ENCODE results near the gene TRPM3. TPM values are rescaled to one million over a fixed set of nuclear protein-coding genes. Genes with fewer than 3 reads are reported as not detected.
A peak's percentile ranks its signal among the peaks of the same experiment; 100 is the strongest.

TRPM3 gene
- total RNA-seq, 1 donor from 2014 or later: 0.15 TPM

DNA sequence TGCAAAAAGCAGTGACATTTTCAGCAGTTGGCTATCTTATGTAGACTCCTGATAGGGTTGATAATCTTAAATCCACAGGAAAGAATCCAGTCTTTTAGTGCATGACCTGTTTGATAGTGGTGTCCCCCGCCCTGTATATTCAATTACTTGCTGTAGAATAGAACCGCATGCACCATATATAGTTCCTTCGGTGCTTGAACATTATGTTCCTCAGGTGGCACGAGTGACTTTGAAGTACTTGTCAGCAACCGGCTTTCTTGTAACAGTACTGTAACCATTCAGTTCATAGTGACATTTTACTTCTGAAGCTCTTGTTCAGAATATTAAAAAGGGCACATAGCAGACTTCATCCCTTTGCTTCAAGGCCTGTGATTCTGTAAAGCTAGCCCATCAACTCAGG is 543.8 kb downstream of the TRPM3 start:
- intact Hi-C loops (cut with DNase I): no loop called here
- H3K27ac ChIP-seq: no peak overlapping the region

DNA sequence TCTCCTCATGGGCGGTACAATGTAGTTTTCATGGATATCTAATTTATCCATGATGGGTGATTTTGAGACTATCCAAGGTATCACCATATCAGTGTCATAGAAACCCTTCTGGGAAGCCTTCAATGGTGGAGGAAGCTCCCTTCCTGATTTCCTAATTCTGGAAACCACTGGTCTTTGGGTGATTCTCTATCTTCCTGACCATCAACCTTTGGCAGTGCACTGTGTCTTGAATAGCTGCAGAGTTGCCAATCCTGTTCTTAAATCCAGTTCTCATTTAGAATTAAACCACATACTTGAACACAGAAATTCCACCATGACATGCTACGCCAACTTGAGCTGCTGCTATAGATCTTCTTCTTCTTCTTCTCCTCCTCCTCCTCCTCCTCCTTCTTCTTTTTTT is 545.3 kb downstream of the TRPM3 start:
- Histone ChIP-seq H3K9me3 (no peaks in the 10 kb centered on the region), H3K36me3 (no peaks in the 10 kb centered on the region), H3K27me3 (ENCODE audit: low read depth) (no peaks in the 10 kb centered on the region), H3K4me3 (no peak overlapping the region), H3K27ac (no peak overlapping the region), H3K4me1 (peaks cover 29% of the 10 kb centered on the region)
- DNase-seq (no peak), ATAC-seq (no peak)
- intact Hi-C loops (cut with DNase I): no loop called here
- TF ChIP-seq, protein P1, sequence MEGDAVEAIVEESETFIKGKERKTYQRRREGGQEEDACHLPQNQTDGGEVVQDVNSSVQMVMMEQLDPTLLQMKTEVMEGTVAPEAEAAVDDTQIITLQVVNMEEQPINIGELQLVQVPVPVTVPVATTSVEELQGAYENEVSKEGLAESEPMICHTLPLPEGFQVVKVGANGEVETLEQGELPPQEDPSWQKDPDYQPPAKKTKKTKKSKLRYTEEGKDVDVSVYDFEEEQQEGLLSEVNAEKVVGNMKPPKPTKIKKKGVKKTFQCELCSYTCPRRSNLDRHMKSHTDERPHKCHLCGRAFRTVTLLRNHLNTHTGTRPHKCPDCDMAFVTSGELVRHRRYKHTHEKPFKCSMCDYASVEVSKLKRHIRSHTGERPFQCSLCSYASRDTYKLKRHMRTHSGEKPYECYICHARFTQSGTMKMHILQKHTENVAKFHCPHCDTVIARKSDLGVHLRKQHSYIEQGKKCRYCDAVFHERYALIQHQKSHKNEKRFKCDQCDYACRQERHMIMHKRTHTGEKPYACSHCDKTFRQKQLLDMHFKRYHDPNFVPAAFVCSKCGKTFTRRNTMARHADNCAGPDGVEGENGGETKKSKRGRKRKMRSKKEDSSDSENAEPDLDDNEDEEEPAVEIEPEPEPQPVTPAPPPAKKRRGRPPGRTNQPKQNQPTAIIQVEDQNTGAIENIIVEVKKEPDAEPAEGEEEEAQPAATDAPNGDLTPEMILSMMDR (IDR thresholded peaks at IDR 0.05): no peak

More for the DNA sequence above, 543.8 kb downstream of the TRPM3 start:
- H3K4me3 ChIP-seq: no peak overlapping the region
- no peaks in the 10 kb centered on the region for H3K36me3 ChIP-seq
- no peaks in the 10 kb centered on the region for H3K27me3 ChIP-seq (ENCODE audit: low read depth)
- DNase-seq (no peak), ATAC-seq (no peak)
- no peaks in the 10 kb centered on the region for H3K9me3 ChIP-seq
- peaks cover 35% of the 10 kb centered on the region for H3K4me1 ChIP-seq
- TF ChIP-seq, protein P1 (IDR thresholded peaks at IDR 0.05): no peak

DNA sequence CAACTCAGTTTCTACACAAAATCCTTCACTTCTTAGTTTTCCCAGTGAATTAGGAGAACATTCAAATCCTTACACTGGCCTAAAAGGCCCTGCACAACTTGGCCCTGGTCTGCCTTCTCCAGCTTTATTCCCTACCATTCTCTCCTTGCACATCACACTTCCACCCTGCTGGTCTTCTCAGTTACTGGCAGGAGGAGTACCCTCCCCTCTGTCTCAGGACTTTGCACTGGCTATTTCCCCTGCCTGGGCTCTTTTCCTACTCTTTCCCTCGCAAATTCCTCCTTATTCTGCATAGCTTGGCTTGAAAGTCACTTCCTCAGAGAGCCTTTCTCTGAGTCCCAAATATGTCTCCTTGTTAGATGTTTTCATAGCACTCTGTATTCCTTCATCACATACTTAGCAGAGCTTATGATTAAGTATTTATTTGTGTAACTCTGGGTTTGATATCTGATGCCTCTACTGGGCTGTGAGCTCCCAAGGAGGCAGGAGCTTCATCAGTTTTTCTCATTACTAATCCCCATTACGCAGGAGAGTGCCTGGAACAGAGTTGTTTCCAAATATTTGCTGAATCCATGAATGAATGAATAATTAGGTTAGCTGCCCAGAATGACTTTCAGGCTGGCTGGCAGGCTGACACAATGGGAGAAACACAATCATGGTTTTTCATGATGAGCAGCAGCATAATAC is 547.1 kb downstream of the TRPM3 start:
- DNase-seq: no peak
- Histone ChIP-seq H3K9me3 (no peaks in the 10 kb centered on the region), H3K27me3 (ENCODE audit: low read depth) (no peaks in the 10 kb centered on the region), H3K4me3 (no peak overlapping the region), H3K27ac (peak overlapping the region; percentile 28), H3K36me3 (no peaks in the 10 kb centered on the region), H3K4me1 (peaks cover 29% of the 10 kb centered on the region)
- intact Hi-C loops (cut with DNase I): no loop called here
- TF ChIP-seq, protein P1 (IDR thresholded peaks at IDR 0.05): no peak
- ATAC-seq: peak; percentile 31 to 40

DNA sequence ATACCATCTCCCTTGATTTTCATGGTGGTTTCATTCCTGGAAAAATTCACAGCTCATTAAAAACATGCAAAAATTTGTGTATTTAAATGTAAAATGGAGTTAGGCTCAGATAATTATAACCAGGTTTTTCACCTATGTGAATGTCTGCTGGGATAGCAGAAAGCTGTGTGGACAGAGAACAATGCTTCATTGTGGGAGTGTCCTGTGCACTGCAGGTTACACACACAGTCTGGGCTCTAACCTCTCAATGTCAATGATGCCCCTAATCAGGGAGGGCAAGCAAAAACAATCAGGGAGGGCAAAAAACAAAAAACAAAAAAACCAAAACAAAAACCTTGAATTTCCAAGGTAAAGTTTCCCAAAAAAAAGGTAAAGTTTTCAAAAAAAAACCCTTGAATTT is 548.1 kb downstream of the TRPM3 start:
- ATAC-seq (no peak), DNase-seq (no peak)
- Histone ChIP-seq H3K36me3 (no peaks in the 10 kb centered on the region), H3K27me3 (ENCODE audit: low read depth) (no peaks in the 10 kb centered on the region), H3K9me3 (no peaks in the 10 kb centered on the region), H3K4me1 (peaks cover 29% of the 10 kb centered on the region), H3K4me3 (no peak overlapping the region), H3K27ac (no peak overlapping the region)
- TF ChIP-seq, protein P1 (IDR thresholded peaks at IDR 0.05): no peak
- intact Hi-C loops (cut with DNase I): no loop called here

DNA sequence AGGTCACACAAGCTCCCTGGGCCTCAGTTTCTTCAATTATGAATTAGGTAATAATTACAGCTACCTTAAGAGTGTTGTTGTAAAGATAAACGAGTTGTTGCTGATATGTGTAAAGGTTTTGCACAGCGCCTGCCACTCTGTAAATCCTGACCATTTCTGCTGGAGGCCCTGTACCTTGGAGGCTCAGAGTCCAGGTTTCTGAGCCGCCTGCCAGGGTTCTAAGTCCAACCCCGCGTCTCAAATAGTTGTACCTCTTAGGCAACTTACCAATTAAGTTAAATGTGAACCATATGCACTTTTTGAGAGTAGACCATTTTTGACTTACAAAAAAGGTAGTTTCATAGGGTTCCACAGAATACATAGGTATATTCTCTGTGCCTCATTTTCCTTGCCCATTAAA is 550.2 kb downstream of the TRPM3 start:
- intact Hi-C loops (cut with DNase I): no loop called here

More for the DNA sequence above, 550.2 kb downstream of the TRPM3 start:
- H3K9me3 ChIP-seq: no peaks in the 10 kb centered on the region
- no peak overlapping the region for H3K27ac ChIP-seq
- no peaks in the 10 kb centered on the region for H3K27me3 ChIP-seq (ENCODE audit: low read depth)
- TF ChIP-seq, protein P1 (IDR thresholded peaks at IDR 0.05): no peak
- no peak overlapping the region for H3K4me3 ChIP-seq
- peaks cover 15% of the 10 kb centered on the region for H3K4me1 ChIP-seq
- DNase-seq (no peak), ATAC-seq (no peak)
- no peaks in the 10 kb centered on the region for H3K36me3 ChIP-seq
